Measurements from ENCODE around the gene SNRNP48. TPM values are rescaled to one million over a fixed set of nuclear protein-coding genes. Genes with fewer than 3 reads are reported as not detected.
A peak's percentile ranks its signal among the peaks of the same experiment; 100 is the strongest.

The SNRNP48 gene
- total RNA-seq, 1 experiment from 2014 or later = 16.1 TPM

DNA sequence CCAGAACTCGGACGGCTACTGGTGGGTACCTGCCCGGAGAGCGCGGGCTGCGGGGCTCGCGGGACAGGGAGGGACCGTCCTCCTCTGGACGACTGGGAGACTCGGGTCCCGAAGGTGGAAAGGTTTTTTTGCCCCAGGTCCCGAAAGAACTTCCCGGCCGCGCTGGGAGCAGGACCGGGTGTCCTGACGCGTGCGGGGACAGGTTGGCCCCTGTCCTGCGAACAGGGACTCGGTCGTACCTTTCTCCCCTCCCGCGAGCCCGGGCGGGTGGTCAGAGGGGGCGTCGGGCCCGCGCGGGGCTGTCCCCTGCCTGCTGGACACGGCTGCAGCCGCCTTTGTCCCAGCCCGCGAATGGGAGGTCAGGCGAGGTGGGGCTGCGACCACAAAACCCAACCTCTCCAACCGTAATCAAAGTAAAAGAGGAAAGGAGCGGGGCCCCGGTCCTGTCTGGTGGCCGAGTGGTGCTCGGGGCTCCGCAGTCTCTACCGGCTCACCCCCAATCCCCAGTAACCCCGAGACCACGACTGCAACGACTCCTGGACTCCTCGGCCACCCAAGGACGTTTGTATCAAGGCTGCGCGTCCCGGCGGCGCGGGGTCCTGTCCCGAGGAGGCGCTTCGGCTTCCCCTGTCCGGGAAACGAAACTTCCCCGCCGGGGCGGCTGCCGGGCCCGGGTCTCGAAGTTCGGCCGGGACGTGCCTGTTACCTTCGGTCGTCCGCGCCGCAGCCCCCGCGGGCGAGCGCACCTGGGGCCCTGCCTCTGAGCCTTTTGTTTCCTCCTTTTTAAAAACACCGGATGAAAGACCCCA, 47.7 kb upstream of the SNRNP48 start:
- Mint-ChIP-seq H3K27me3 (ENCODE audit: unreplicated experiment) (no peaks in the 10 kb centered on the region), H3K9me3 (ENCODE audit: low read depth, unreplicated experiment) (no peaks in the 10 kb centered on the region), H3K4me3 (ENCODE audit: low read depth, unreplicated experiment) (peak overlapping the region; percentile 91), H3K36me3 (ENCODE audit: insufficient read depth, unreplicated experiment) (peaks cover 35% of the 10 kb centered on the region), H3K27ac (ENCODE audit: unreplicated experiment) (peak overlapping the region; percentile 36), H3K4me1 (ENCODE audit: low read depth, unreplicated experiment) (peaks cover 26% of the 10 kb centered on the region)
- TF ChIP-seq, protein P1, sequence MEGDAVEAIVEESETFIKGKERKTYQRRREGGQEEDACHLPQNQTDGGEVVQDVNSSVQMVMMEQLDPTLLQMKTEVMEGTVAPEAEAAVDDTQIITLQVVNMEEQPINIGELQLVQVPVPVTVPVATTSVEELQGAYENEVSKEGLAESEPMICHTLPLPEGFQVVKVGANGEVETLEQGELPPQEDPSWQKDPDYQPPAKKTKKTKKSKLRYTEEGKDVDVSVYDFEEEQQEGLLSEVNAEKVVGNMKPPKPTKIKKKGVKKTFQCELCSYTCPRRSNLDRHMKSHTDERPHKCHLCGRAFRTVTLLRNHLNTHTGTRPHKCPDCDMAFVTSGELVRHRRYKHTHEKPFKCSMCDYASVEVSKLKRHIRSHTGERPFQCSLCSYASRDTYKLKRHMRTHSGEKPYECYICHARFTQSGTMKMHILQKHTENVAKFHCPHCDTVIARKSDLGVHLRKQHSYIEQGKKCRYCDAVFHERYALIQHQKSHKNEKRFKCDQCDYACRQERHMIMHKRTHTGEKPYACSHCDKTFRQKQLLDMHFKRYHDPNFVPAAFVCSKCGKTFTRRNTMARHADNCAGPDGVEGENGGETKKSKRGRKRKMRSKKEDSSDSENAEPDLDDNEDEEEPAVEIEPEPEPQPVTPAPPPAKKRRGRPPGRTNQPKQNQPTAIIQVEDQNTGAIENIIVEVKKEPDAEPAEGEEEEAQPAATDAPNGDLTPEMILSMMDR (IDR thresholded peaks at IDR 0.05; ENCODE audit: unreplicated experiment) = no peak
- intact Hi-C loops (cut with micrococcal nuclease; ENCODE audit: unreplicated experiment) = loop anchor here (5.0 kb wide), 3 partner anchors 35 to 115 kb away; no protein-coding TSS in a partner anchor
- no TSS peak for BruUV-seq (replicated peaks)
- CTCF ChIA-PET = interaction anchor here (0.7 kb wide), 1 partner anchor 48 kb away, joined by 7 read pairs; the partner anchor contains the start of gene SNRNP48
- DNase-seq = peak; percentile 27

DNA sequence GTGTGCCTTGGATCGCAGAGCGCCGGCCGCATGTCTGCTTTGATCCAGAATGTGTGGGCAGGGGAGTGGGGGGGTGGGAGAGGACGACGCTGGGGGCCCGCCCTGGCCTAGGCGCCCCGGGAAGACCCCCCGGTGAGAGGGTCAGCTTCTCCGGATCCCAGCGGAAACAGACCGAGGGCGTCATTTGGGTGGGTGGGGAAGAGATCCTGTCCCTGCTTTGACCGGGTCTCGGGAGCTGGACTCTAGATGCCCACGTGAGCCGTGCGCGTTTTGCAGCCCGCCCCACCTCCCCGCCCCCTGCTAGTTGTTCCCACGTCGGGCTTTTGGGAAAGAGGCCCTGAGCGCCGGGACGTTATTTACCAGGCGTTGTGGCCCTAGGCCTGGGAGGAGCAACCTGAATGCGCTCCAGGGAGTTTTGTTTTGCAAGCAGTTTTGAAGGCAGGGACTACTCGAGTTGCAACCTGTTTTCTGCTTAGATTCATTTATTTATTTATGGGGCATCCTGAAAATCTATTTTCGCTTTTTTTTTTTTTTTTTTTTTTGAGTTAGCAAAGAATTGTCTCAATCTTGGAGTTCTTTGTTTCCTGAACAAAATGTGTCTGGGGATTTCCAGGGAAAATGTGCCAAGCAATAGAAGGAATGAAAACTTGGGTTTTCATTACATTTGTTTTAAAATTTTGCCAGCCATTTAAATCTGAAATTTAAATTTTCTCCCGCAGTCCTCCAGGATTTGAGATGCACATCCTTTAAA, 46.9 kb upstream of the SNRNP48 start:
- BruUV-seq (replicated peaks) = no TSS peak
- Mint-ChIP-seq H3K27me3 (ENCODE audit: unreplicated experiment) (no peaks in the 10 kb centered on the region), H3K36me3 (ENCODE audit: insufficient read depth, unreplicated experiment) (peaks cover 39% of the 10 kb centered on the region), H3K4me1 (ENCODE audit: low read depth, unreplicated experiment) (peaks cover 27% of the 10 kb centered on the region), H3K9me3 (ENCODE audit: low read depth, unreplicated experiment) (no peaks in the 10 kb centered on the region), H3K4me3 (ENCODE audit: low read depth, unreplicated experiment) (peak overlapping the region; percentile 91), H3K27ac (ENCODE audit: unreplicated experiment) (peak overlapping the region; percentile 36)
- DNase-seq = peak; percentile 32
- CTCF ChIA-PET = interaction anchor here (0.7 to 1.0 kb wide), 2 partner anchors 47 to 118 kb away, joined by 6 to 7 read pairs; partner anchors contain the start of gene SNRNP48
- TF ChIP-seq, protein P1 (IDR thresholded peaks at IDR 0.05; ENCODE audit: unreplicated experiment) = no peak
- intact Hi-C loops (cut with micrococcal nuclease; ENCODE audit: unreplicated experiment) = loop anchor here (5.0 kb wide), 3 partner anchors 36 to 116 kb away; no protein-coding TSS in a partner anchor

GRCh38 chr6:7543789-7544424, 46.1 kb upstream of the SNRNP48 start:
- Mint-ChIP-seq H3K27ac (ENCODE audit: unreplicated experiment) (peak overlapping the region; percentile 83), H3K9me3 (ENCODE audit: low read depth, unreplicated experiment) (no peaks in the 10 kb centered on the region), H3K27me3 (ENCODE audit: unreplicated experiment) (no peaks in the 10 kb centered on the region), H3K4me3 (ENCODE audit: low read depth, unreplicated experiment) (peak overlapping the region; percentile 91), H3K4me1 (ENCODE audit: low read depth, unreplicated experiment) (peaks cover 35% of the 10 kb centered on the region), H3K36me3 (ENCODE audit: insufficient read depth, unreplicated experiment) (peaks cover 39% of the 10 kb centered on the region)
- CTCF ChIA-PET = interaction anchor here (1.0 kb wide), 1 partner anchor 119 kb away, joined by 6 read pairs; no protein-coding TSS in a partner anchor
- TSS peak; percentile 23 for BruUV-seq (replicated peaks)
- TF ChIP-seq, protein P1 (IDR thresholded peaks at IDR 0.05; ENCODE audit: unreplicated experiment) = no peak
- intact Hi-C loops (cut with micrococcal nuclease; ENCODE audit: unreplicated experiment) = loop anchor here (5.0 kb wide), 3 partner anchors 37 to 117 kb away; no protein-coding TSS in a partner anchor
- no peak for DNase-seq

GRCh38 chr6:7544597-7544996, 45.4 kb upstream of the SNRNP48 start:
- Mint-ChIP-seq H3K36me3 (ENCODE audit: insufficient read depth, unreplicated experiment) (peaks cover 39% of the 10 kb centered on the region), H3K27ac (ENCODE audit: unreplicated experiment) (no peak overlapping the region), H3K9me3 (ENCODE audit: low read depth, unreplicated experiment) (no peaks in the 10 kb centered on the region), H3K4me3 (ENCODE audit: low read depth, unreplicated experiment) (peak overlapping the region; percentile 91), H3K4me1 (ENCODE audit: low read depth, unreplicated experiment) (peaks cover 36% of the 10 kb centered on the region), H3K27me3 (ENCODE audit: unreplicated experiment) (no peaks in the 10 kb centered on the region)
- intact Hi-C loops (cut with micrococcal nuclease; ENCODE audit: unreplicated experiment) = loop anchor here (5.0 kb wide), 3 partner anchors 37 to 117 kb away; no protein-coding TSS in a partner anchor
- no TSS peak for BruUV-seq (replicated peaks)
- DNase-seq = no peak
- CTCF ChIA-PET = interaction anchor here (1.0 kb wide), 1 partner anchor 120 kb away, joined by 6 read pairs; no protein-coding TSS in a partner anchor
- TF ChIP-seq, protein P1 (IDR thresholded peaks at IDR 0.05; ENCODE audit: unreplicated experiment) = no peak

All from Calu3 (cell line).